ENCODE results near the gene CLEC2B. TPM values are rescaled to one million over a fixed set of nuclear protein-coding genes. Genes with fewer than 3 reads are reported as not detected.

The CLEC2B gene
- total RNA-seq, 1 experiment from 2014 or later: not detected

GRCh38 chr12:9909724-9910123, 40.6 kb upstream of the CLEC2B start:
- Mint-ChIP-seq H3K36me3 (ENCODE audit: insufficient read depth in 1 of 3, low read depth in 3 of 3) (peaks cover 21 to 42% (median 38%) of the 10 kb centered on the region in 3 experiments), H3K27ac (peak overlapping the region in 1 of 3 experiments; percentile 35; a peak in 1 of 7 replicates), H3K9me3 (peaks cover 33 to 43% of the 10 kb centered on the region in 2 experiments), H3K4me1 (no peaks in the 10 kb centered on the region), H3K27me3 (ENCODE audit: low read depth) (0 out of 2 replicates have a peak, but pooled peaks cover 2% of the 10 kb centered on the region), H3K4me3 (peak overlapping the region in 1 of 2 experiments; percentile 38; a peak in 2 of 5 replicates)
- H3K23ac ChIP-seq (ENCODE audit: insufficient read length, low read depth, low read length): no peak overlapping the region
- peak overlapping the region; percentile 76 for H3K9ac ChIP-seq (ENCODE audit: extremely low read depth, insufficient read length, low read length)
- H2AFZ ChIP-seq (ENCODE audit: low read length): no peak overlapping the region
- H4K5ac ChIP-seq (ENCODE audit: insufficient read length, low read depth, low read length): no peak overlapping the region
- H3K18ac ChIP-seq (ENCODE audit: insufficient read length, low read depth, low read length): no peak overlapping the region
- H4K20me1 ChIP-seq (ENCODE audit: control insufficient read depth, insufficient read depth, insufficient read length): no peaks in the 10 kb centered on the region
- H3K27ac ChIP-seq (ENCODE audit: insufficient read length, low read depth, low read length): no peak overlapping the region
- H3T11ph ChIP-seq (ENCODE audit: low read length): no peak overlapping the region
- no peak overlapping the region for H3K56ac ChIP-seq (ENCODE audit: insufficient read length, low read depth, low read length)
- no peak overlapping the region for H2BK120ac ChIP-seq (ENCODE audit: low read depth, low read length, poor library complexity, severe bottlenecking)
- H3K79me1 ChIP-seq (ENCODE audit: insufficient read depth, low read depth, low read length, poor library complexity, severe bottlenecking): no peaks in the 10 kb centered on the region
- no peak overlapping the region for H4K8ac ChIP-seq (replicated peaks; ENCODE audit: insufficient read length, low read depth, low read length)
- H2AK5ac ChIP-seq (ENCODE audit: insufficient read length, low read length): no peak overlapping the region
- H3K27me3 ChIP-seq (ENCODE audit: insufficient read depth, low read length): no peaks in the 10 kb centered on the region
- TF ChIP-seq CTCF (conservative IDR thresholded peaks at IDR 0.05): no peak
- H2BK12ac ChIP-seq (ENCODE audit: insufficient read length, low read depth, low read length): no peak overlapping the region
- H2BK20ac ChIP-seq (ENCODE audit: low read depth, low read length, poor library complexity, severe bottlenecking): no peak overlapping the region
- DNase-seq: no peak
- peak overlapping the region; percentile 49 for H3K4me2 ChIP-seq (ENCODE audit: insufficient read depth, insufficient read length, low read length)
- H2BK15ac ChIP-seq (ENCODE audit: low read depth, low read length): no peak overlapping the region
- no peak overlapping the region for H2BK5ac ChIP-seq (ENCODE audit: insufficient read length, low read length)
- H3K14ac ChIP-seq (ENCODE audit: insufficient read depth, low read length): no peak overlapping the region
- H3K79me2 ChIP-seq (ENCODE audit: insufficient read depth, low read length): no peaks in the 10 kb centered on the region
- H3K4ac ChIP-seq (ENCODE audit: low read depth, low read length): no peak overlapping the region
- H4K91ac ChIP-seq (ENCODE audit: insufficient read length, low read depth, low read length): no peak overlapping the region
- H3K23me2 ChIP-seq (ENCODE audit: insufficient read length, low read depth, low read length, poor library complexity, severe bottlenecking): no peaks in the 10 kb centered on the region
- no peaks in the 10 kb centered on the region for H3K4me1 ChIP-seq (ENCODE audit: insufficient read depth, low read length)
- H3K9me3 ChIP-seq (ENCODE audit: control insufficient read depth, low read depth, low read length): peaks cover 13% of the 10 kb centered on the region

All from H9 (cell line).